HG02798 (cell line): Measurements from ENCODE around the gene EFEMP1.

Experiments
- ATAC-seq: cut with Tn5 transposase; IDR thresholded peaks from one replicate; pipeline ENCODE4 v1.9.1; 2021; ENCODE audit warnings: mild to moderate bottlenecking; ENCODE audit not compliant: unreplicated experiment, poor library complexity

The EFEMP1 gene

DNA sequence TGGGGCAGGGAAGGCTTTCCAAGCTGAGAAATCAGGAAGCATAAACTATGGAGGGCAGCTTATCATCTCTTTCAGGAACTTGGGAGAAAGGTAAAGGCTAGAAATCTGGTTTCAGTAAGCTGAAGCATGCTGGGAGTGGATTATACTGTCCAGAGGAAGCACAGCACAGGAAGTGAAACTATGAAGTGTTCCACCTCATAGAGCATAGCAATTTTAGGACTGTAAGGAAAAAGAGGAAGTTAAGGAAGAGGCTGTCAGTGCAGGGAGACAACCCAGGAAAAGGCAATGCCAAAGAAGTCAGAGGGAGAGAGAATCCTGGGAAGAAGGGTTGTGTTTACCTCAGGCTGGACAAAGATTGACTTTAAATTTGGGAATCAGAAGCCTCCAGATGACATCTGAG is 51.9 kb downstream of the EFEMP1 start:
- no peak for ATAC-seq

GRCh38 chr2:55869637-55870325 is 53.8 kb downstream of the EFEMP1 start:
- no peak for ATAC-seq

GRCh38 chr2:55865096-55865835 is 58.3 kb downstream of the EFEMP1 start:
- ATAC-seq: no peak

DNA sequence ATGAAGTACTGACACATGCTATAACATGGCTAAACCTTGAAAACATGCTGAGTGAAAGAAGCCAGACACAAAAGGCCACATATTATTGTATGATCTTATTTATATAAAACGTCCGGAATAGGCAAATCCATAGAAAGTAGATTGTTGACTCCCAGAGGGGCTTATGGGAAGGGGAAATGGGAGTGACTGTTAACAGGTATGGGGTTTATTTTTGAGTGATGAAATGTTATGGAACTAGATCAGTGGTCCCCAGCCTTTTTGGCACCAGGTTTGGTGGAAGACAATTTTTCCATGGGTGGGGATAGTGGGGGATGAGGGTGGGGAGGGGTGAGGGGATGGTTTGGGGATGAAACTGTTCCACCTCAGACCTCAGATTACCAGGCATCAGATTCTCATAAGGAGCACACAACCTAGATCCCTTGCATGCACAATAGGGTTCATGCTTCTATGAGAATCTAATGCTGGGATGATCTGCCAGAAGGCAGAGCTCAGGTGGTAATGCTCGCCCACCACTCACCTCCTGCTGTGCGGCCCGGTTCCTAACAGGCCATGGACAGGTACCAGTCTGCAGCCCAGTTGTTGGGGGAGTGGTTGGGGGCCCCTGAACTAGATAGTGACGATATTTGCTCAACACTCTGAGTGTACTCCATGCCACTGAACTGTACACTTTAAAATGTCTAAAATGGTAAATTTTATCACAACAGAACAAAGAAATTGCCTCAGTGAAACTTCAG is 59.1 kb downstream of the EFEMP1 start:
- no peak for ATAC-seq

GRCh38 chr2:55862673-55863390 is 60.8 kb downstream of the EFEMP1 start:
- ATAC-seq: no peak

- no peak for ATAC-seq
Measured at GRCh38 chr2:55862246-55862645, 61.3 kb downstream of the EFEMP1 start.

GRCh38 chr2:55861733-55862132 is 61.8 kb downstream of the EFEMP1 start:
- no peak for ATAC-seq

DNA sequence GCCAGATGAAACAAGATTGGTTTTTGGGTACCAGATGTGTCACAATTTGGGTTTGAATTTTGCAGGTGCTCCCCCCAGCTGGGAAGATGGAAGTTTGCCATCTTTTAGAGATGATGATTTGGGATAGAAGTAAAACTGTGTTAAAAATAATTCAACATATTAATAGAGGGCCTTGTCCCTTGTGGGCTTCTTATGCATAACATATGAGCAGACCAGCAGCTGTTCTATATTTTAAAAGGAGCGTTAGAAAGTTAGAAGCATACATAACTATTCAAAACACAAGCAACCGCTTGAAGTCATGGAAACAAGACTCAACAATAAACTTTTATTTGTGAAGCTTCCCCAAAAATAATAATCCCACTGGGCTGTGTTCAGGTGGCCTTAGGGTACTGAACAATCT is 62.8 kb downstream of the EFEMP1 start:
- no peak for ATAC-seq

GRCh38 chr2:55859875-55860274 is 63.7 kb downstream of the EFEMP1 start:
- no peak for ATAC-seq

DNA sequence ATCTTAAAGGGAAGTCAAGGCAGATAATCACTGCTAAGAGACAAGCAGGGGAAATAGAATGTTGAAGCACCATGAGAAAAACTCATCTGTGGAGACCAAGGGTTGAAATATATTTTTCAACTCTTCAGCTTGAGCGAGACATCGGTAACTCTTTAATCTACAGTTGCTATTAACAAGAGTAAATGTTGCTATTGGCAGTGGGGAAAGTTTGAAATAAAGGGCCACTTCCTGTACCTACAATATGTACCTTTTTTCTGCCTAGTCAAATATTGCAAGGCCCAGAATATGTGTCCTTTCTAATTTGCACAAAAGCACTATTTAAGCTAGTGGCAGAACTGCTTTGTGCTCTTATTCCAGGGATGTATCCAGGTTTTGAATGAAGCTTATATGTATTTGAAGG is 65.8 kb downstream of the EFEMP1 start:
- ATAC-seq: no peak

- ATAC-seq: no peak
Measured at GRCh38 chr2:55856936-55857335, 66.6 kb downstream of the EFEMP1 start.

DNA sequence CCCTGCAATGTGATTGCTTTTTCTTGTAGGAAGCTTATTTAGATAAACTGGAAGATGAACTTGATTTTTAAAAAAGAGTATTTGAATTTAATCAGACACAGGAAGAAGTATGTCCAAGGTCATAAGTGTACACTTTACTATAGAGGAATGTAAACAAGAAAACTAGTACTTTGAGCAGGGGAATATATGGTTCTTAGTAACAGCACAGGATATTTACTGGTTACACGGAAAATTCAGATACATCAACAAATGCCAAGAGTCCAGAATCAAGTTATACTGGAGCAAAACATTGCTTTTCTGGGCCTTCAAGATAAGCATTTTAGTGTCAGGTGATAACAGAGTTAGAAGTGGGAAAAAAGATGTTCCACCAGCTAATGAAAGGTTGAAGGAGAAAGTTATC is 75.5 kb downstream of the EFEMP1 start:
- no peak for ATAC-seq

GRCh38 chr2:55846426-55846825 is 77.2 kb downstream of the EFEMP1 start:
- no peak for ATAC-seq

DNA sequence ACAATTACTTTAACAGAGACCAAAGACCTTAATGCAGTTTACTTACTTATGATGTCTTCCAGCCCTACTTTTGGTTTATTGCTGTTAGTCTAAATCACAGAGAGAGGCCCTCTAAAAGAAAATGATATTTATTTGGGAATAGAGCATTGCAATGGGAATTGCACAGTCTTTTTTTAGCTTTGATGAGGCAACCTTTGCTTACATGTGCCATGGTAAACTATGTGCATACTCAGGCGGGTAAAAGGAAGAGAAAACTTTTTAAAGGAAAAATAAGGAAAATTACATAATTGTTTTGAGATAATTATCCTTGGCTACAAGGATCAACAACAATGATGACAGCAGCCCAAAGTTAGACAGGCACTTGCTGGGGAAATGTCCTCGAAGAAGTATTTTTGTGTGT is 78.6 kb downstream of the EFEMP1 start:
- no peak for ATAC-seq

GRCh38 chr2:55843994-55844345 is 79.6 kb downstream of the EFEMP1 start:
- no peak for ATAC-seq

GRCh38 chr2:55843096-55843993 is 80.2 kb downstream of the EFEMP1 start:
- ATAC-seq: no peak

DNA sequence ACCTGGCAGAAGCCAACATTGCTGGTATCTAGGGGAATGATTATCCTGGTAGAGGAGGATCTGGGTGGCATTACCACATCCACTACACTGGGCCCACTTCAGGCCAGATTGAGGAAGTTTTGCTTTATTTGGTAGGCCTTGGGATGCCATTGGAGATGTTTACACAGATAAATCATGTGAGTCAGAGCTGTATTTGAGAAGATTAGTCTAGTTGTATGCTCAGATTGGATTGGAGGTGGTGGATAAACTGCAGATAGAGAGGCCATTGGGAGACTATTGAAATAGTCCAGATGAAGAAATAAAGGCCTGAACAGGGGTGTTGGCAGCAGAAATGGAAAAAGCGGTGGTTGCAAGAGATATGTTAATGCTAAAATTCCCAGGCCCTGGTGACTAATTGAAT is 81.5 kb downstream of the EFEMP1 start:
- ATAC-seq: no peak

- ATAC-seq: no peak
Measured at GRCh38 chr2:55840460-55840859, 83.1 kb downstream of the EFEMP1 start.

DNA sequence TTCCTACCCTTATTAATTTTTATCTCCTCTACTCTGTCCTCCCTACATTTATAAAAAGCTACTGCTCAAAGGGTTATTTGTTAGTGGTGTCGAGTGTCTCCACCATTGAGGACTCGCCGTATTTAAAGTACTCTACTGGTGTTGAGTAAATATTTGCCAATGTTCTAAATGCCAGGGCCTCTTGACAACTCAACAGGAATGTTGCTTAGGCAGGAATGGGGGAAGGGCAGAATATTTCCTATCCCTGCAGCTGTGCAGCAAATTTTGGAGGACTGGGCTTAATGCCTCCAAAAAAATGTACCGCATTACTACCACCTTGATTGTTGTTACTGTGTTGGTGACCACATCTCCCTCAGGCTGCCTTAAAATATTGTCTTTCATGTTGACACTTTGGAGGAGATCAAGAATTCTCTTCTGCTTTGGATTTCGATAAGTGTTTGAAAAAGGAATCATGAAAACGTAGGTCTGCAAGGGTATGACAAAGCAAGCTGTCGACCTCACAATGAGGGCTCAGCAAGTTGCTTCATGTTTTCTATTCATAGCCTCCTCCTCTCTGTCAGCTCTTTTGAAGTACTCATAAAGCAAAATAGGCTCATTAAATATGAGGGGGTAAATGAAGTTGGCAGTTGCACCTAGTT is 84.3 kb downstream of the EFEMP1 start:
- no peak for ATAC-seq
